ENCODE results near the gene DLK1. TPM values are rescaled to one million over a fixed set of nuclear protein-coding genes. Genes with fewer than 3 reads are reported as not detected.

Gene DLK1
- total RNA-seq, 4 donors from 2014 or later: not detected

- 56 to 70% methylated on average over 15 to 16 of the region's 16 CpGs for WGBS, 2 donors
- intact Hi-C loops (cut with DNase I; ENCODE audit: low total_unique reads): no loop called here
Measured at GRCh38 chr14:100679707-100680438, 46.8 kb upstream of the DLK1 start.

GRCh38 chr14:100680439-100681051, 46.1 kb upstream of the DLK1 start:
- 58 to 62% methylated on average over 15 to 23 of the region's 23 CpGs for WGBS, 2 donors
- H3K4me3 ChIP-seq (ENCODE audit: low read depth, poor library complexity, severe bottlenecking): no peak overlapping the region

More at GRCh38 chr14:100679707-100680438, 46.8 kb upstream of the DLK1 start:
- DNase-seq (ENCODE audit: low spot score in 2 of 2): no peak
- no peak overlapping the region for H3K4me3 ChIP-seq (ENCODE audit: low read depth, poor library complexity, severe bottlenecking)
- no peak for TF ChIP-seq CTCF (IDR thresholded peaks at IDR 0.05)
- no peak for TF ChIP-seq POLR2A (IDR thresholded peaks at IDR 0.05)

GRCh38 chr14:100681111-100681510, 45.6 kb upstream of the DLK1 start:
- intact Hi-C loops (cut with DNase I; ENCODE audit: low total_unique reads): no loop called here
- TF ChIP-seq CTCF (IDR thresholded peaks at IDR 0.05) (no peak), POLR2A (IDR thresholded peaks at IDR 0.05) (no peak)
- DNase-seq (ENCODE audit: low spot score in 2 of 2): no peak
- WGBS, 2 donors: 88% methylated on average over 13 of the region's 13 CpGs
- no peak overlapping the region for H3K4me3 ChIP-seq (ENCODE audit: low read depth, poor library complexity, severe bottlenecking)

More at GRCh38 chr14:100680439-100681051, 46.1 kb upstream of the DLK1 start:
- intact Hi-C loops (cut with DNase I; ENCODE audit: low total_unique reads): no loop called here
- DNase-seq (ENCODE audit: low spot score in 2 of 2): no peak
- no peak for TF ChIP-seq CTCF (IDR thresholded peaks at IDR 0.05)
- no peak for TF ChIP-seq POLR2A (IDR thresholded peaks at IDR 0.05)

GRCh38 chr14:100682749-100683148, 43.9 kb upstream of the DLK1 start:
- H3K4me3 ChIP-seq (ENCODE audit: low read depth, poor library complexity, severe bottlenecking): no peak overlapping the region
- intact Hi-C loops (cut with DNase I; ENCODE audit: low total_unique reads): no loop called here
- TF ChIP-seq POLR2A (IDR thresholded peaks at IDR 0.05) (no peak), CTCF (IDR thresholded peaks at IDR 0.05) (no peak)
- 79 to 86% methylated on average over 2 of the region's 2 CpGs for WGBS, 2 donors
- DNase-seq (ENCODE audit: low spot score in 2 of 2): no peak

GRCh38 chr14:100683578-100683977, 43.1 kb upstream of the DLK1 start:
- H3K4me3 ChIP-seq (ENCODE audit: low read depth, poor library complexity, severe bottlenecking): no peak overlapping the region
- DNase-seq (ENCODE audit: low spot score in 2 of 2): no peak
- intact Hi-C loops (cut with DNase I; ENCODE audit: low total_unique reads): no loop called here
- no peak for TF ChIP-seq CTCF (IDR thresholded peaks at IDR 0.05)
- no peak for TF ChIP-seq POLR2A (IDR thresholded peaks at IDR 0.05)
- 52 to 62% methylated on average over 7 of the region's 7 CpGs for WGBS, 2 donors

Measured in lower leg skin (tissue), 4 donors.